Pulmonary artery endothelial cell (primary cell): ENCODE results near the gene CFAP221. TPM values are rescaled to one million over a fixed set of nuclear protein-coding genes. Genes with fewer than 3 reads are reported as not detected.

ENCODE experiments used
- DNase-seq: peaks from one replicate; pipeline ENCODE4 v3.0.0-alpha.2; 2011; ENCODE audit warnings: low read depth, low spot score
- total RNA-seq: library from RNA; depleted of rRNA; stranded (reverse); fragments of >200 nt; gene quantifications from 2 replicates; pipeline ENCODE4 v1.2.3, GENCODE V29; 2014

The CFAP221 gene
- total RNA-seq, 1 donor from 2014 or later, result not detected

- DNase-seq, result no peak
Observed at GRCh38 chr2:119644186-119644585, 99.9 kb downstream of the CFAP221 start.

GRCh38 chr2:119645173-119645855 lies 101.1 kb downstream of the CFAP221 start:
- peak; percentile 94 for DNase-seq

GRCh38 chr2:119646149-119646548 lies 101.9 kb downstream of the CFAP221 start:
- DNase-seq, result no peak

GRCh38 chr2:119647440-119648169 lies 103.4 kb downstream of the CFAP221 start:
- peak; percentile 72 for DNase-seq

- DNase-seq, result no peak
Observed at GRCh38 chr2:119649364-119649917, 105.2 kb downstream of the CFAP221 start.

- DNase-seq, result no peak
Observed at GRCh38 chr2:119650206-119650605, 106.0 kb downstream of the CFAP221 start.

- DNase-seq, result no peak
Observed at GRCh38 chr2:119650846-119651370, 106.7 kb downstream of the CFAP221 start.

- no peak for DNase-seq
Observed at GRCh38 chr2:119657466-119658145, 113.4 kb downstream of the CFAP221 start.

- no peak for DNase-seq
Observed at GRCh38 chr2:119659601-119660342, 115.5 kb downstream of the CFAP221 start.

- no peak for DNase-seq
Observed at GRCh38 chr2:119660343-119660658, 116.1 kb downstream of the CFAP221 start.

GRCh38 chr2:119662297-119662696 lies 118.0 kb downstream of the CFAP221 start:
- no peak for DNase-seq

GRCh38 chr2:119668546-119668945 lies 124.3 kb downstream of the CFAP221 start:
- no peak for DNase-seq

- no peak for DNase-seq
Observed at GRCh38 chr2:119671016-119671415, 126.8 kb downstream of the CFAP221 start.

GRCh38 chr2:119671752-119672151 lies 127.5 kb downstream of the CFAP221 start:
- no peak for DNase-seq

- no peak for DNase-seq
Observed at GRCh38 chr2:119672161-119672862, 128.1 kb downstream of the CFAP221 start.

- DNase-seq, result no peak
Observed at GRCh38 chr2:119673796-119674195, 129.5 kb downstream of the CFAP221 start.

GRCh38 chr2:119674711-119675500 lies 130.7 kb downstream of the CFAP221 start:
- DNase-seq, result no peak

- no peak for DNase-seq
Observed at GRCh38 chr2:119678021-119678656, 133.9 kb downstream of the CFAP221 start.

GRCh38 chr2:119679526-119679837 lies 135.2 kb downstream of the CFAP221 start:
- DNase-seq, result no peak

- DNase-seq, result no peak
Observed at GRCh38 chr2:119679846-119680245, 135.6 kb downstream of the CFAP221 start.
